ENCODE measurements around the gene AMIGO2. TPM values are rescaled to one million over a fixed set of nuclear protein-coding genes. Genes with fewer than 3 reads are reported as not detected.

Gene AMIGO2
- total RNA-seq, 1 experiment from 2014 or later: 164 TPM

DNA sequence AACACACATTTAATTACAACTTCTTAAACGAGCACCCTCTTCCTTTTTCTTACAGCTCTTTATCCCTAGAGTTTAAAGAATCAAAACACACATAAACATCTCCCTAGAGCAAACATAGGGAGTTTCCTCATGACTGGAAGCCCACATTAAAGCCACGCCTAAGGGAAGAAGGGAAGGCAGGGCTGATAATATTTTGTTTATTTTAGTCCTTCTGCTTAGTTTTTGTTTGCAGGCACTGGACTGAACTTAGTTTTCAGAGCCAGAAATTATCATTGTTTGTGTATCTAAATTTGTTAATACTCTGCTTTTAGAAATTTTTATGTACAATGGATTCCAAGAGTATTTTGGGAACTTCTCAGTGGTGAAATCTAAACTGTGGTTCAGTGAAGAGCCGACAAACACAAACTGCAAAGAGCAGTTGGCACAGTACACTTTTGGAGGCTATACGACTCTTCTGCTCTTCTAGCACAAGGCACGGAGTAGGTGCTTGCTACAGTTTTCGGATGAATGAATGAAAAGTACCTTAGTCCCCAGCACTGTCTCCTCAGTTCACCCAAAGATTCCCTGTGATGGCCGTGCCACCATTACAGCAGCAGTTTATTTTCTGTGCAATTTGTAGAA, 17.6 kb upstream of the AMIGO2 start:
- peak; percentile 72 for DNase-seq (ENCODE audit: low read depth)

DNA sequence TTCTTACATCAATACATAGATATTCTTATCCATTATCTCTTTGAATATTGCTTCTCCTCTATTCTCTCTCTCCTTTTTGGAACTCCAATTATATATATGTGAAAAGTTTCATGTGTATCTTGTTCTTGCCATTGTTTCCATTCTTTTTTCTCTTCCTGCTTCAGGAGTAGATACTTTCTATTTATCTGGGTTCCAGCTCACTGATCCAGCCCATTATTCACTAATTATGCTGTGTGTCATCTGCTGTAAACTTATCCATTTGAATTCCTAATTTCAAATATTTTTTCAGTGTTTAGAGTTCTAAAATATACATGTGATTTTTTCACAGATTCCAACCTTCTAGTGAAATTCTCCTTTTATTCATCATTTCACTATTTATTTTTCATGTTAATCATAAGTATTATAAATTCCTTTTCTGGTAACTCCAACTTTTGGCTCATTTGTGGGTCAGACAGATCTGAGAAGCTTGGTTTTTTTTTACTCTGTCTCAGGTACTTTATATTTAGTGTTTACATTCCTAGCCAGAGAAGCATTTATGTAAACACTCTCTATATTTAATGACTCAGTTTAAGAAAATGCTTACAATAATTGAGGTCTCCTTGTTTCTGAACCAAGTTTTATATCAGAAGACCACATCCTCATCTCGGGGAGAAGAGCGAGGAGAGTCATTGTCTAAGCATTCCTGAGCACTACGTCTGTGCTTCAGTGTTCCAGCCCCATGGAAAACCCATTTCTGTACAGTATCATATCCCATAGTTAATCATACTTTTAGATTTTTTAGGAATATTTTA, 15.9 kb upstream of the AMIGO2 start:
- DNase-seq (ENCODE audit: low read depth): peak; percentile 91

DNA sequence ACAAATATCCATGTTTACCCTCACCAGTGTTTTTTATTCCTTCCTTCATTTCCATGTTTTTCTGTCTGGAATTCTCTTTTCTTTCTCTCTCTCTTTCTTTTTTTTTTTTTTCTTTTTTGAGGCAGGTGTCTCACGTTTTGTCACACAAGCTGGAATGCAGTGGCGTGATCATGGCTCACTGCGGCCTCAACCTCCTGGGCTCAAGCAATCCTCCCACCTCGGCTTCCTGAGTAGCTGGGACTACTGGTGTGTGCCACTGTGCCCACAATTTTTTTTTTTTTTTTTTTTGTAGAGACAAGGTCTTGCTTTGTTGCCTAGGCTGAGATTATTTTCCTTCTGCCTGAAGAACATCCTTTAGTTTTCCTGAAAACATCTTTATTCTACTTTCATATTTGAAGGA, 15.0 kb upstream of the AMIGO2 start:
- peak; percentile 93 for DNase-seq (ENCODE audit: low read depth)

DNA sequence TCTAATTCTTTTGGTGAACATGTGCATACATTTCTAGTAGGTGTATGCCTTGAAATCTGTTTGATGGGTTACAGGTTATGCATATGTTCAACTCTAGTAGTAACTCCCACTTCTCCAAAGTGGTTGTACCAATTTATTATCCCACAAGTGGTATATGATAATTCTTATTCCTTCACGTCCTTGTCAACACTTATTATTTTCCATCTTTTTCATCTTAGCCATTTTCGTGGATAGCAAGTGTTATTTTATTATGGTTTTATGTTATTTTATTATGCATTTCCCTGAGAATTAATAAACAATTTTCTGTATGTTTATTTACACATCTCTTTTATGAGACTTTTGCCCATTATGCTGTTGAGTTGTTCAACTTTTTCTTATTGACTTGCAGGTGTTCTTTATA, 11.2 kb upstream of the AMIGO2 start:
- DNase-seq (ENCODE audit: low read depth): no peak

DNA sequence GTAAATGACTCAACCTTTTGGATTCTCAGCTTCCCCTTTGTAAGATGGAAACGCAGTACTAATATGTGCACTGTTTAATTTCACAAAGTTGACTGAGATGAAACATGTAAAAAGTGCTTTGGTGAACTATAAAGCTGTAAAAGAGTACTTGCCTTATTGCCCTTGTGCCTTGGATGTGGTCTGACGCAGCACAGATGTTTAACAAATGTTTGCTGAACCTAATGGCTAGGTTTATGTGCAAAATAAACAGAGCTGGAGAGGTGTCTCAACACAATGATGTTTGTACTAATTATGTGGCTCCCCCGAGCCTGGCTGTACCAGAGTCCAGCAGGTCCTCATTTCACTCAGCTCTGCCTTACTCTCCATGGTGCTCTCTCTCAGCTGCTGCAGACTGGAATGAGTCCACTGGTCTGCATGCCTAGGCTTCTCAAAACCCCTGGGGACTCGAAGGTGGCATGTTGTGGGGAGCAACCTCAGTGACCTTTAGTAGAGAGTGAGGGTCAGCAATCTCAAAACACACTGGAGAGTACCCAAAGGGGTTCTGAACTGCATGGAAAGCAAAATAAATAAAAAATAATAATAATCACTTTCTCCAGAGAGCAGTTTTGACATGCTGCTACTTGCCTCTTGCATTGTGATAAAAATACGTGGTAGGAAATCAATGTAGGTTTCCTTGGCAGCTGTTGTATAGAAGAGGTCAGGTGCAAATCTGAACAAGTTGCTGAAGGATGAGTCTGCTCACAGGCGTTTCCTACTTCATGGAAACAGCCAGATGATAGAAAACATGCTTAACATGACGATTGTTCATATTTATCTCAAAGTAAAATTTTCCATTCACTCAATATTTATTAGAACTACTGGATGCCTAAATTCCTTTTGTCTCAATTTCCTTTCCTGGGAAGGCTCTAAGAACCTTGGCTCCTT, 8.5 kb upstream of the AMIGO2 start:
- no peak for DNase-seq (ENCODE audit: low read depth)

DNA sequence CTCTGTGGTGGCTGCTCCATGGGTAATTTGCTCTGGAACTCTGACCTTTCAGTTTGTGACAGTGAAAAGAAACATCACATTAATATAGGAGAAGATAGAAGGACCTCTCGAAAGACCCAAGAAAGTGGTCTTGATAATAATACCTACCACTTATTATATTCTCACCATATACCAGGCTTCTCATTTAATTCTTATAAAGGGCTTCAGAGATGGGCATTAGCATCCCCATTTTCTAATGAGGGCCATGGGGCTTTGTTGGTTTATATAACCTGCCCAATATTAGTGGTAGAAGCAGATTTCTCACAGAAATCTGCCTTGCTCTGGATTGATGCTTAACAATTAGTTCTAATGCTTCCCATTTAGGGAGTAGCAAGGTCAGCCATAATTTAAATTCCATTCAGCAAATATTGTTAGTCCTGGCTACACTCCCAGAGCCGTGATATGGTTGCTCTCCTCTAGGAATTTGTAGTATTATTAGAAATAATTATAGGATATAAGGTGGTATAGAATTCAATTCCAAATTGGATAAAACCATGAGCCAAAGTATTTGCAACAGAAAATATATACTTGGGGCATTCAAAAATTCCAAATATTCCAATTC, 7.4 kb upstream of the AMIGO2 start:
- DNase-seq (ENCODE audit: low read depth): no peak

DNA sequence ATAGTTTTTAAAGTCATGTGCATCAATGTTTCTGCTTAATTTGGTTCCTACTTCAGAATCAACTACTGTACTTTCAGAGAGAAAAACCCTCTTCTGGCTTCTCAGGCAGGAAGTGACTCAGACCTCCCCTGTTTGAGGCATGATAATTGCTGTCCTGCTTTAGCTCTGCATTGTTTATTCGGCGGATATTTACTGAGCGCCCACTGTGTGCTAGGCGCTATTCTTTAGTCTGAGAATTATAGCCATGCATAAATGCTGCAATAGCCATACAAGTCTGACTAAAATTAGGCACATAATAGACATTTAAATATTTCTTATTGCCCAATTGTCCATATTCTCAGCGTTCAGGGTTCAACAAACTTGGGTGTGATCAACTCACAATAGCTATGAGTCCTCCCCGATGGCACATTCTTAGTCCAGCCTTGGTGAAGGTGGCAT, 6.1 kb upstream of the AMIGO2 start:
- DNase-seq (ENCODE audit: low read depth): peak; percentile 90

DNA sequence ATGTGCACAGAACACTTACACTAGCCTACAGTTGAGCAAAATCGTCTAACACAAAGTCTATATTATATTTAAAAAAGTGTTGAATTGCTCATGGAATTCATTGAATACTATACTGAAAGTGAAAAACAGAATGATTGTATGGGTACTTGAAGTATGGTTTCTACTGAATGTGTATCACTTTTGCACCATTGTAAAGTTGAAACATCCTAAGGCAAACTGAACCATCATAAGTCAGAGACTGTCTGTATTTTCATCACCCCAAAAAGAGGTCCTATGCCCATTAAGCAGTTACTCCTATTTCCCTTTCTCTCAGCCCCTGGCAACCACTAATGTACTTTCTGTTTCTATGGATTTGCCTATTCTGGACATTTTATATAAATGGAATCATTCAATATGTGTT, 4.4 kb upstream of the AMIGO2 start:
- no peak for DNase-seq (ENCODE audit: low read depth)

DNA sequence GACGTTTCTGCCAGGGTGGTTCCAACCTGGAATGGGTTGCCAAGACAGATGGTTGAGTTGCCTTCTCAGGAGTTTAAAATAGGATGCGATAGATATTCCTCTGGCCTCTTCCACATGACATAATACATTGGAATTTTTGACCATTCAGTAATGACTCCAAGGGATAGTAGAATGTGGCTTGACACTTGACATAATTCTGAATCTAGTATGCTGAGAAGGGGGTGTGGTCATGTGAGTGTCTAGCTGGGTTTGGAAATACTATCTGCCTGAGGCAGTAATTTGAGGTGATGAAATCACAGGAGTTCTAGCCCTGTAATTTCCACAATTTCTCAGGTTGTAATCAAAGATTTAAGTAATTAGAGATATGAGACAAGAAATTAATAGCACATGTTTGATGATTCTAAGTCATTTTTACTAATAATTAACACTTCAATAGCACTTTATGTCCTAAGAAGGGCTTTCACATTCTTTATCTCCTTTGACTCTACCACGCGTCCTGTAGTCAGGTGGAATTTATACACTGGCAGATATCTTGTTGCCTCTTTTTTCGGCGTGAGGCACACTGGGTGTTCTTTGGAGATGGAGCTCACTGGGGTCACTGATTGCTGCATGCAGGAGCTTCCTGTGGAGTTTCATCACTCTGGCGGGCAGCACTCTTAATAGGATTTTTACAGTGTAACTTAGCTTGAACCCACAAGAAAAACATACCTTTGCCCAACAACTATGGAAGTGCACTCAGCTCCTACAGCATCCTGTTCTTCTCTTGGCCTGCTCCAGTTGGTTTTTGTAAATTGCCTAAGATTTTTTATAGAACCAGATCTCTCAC, 3.2 kb upstream of the AMIGO2 start:
- DNase-seq (ENCODE audit: low read depth): peak; percentile 92

DNA sequence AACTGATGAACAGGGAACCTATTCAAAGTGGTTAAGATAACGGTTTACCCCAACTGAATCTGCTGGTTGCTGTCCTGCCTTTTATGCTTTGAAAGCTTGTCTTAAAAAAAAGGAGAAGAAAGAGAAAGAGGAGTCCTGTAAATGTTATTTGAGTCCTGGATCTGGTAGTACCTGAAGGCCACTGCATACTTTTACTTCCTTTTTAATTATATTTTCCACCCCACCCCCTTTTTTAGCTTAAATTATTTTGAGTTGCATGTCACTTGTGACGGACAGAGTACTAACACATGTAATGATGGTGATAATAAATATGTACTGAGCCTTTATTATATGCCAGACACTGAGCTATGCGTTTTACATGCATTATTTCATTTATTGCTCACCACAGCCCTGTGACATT, 2.5 kb upstream of the AMIGO2 start:
- DNase-seq (ENCODE audit: low read depth): no peak

DNA sequence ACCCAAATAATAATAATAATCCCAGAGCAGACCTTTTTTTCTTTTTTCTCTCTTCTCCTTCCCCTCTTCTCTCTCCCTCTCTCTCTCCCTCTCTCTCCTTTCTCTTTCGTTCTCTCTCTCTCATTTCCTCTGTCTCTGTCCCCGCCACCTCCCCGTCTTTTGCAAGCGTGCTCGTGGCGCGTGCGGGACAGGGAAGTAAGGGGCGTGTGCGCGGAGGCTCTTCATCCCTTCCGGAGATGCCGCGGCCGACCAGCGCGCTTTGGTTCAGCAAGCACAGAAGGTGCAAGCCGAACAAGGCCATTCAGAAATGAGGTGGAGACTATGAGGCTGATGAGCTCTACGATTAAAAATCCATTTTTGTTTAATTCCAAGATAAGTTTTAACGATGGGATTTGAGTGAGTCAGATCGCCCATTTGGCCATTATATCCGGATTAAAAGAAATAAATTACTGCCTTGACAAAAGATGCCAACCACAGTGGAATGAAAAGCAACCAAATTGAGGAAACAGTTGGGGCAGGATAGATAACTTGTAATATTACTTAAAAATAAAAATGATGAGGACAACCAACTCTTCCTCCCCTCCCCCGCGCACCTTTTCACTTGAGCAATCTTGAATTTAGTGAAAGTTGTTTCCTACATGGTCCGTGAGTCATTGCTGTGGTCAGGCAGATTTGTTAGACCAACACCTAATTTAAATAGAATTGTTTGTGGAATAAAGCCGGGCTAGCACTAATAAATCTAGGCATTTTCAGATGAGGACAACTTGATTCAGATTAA, 1.2 kb upstream of the AMIGO2 start:
- peak; percentile 89 for DNase-seq (ENCODE audit: low read depth)

DNA sequence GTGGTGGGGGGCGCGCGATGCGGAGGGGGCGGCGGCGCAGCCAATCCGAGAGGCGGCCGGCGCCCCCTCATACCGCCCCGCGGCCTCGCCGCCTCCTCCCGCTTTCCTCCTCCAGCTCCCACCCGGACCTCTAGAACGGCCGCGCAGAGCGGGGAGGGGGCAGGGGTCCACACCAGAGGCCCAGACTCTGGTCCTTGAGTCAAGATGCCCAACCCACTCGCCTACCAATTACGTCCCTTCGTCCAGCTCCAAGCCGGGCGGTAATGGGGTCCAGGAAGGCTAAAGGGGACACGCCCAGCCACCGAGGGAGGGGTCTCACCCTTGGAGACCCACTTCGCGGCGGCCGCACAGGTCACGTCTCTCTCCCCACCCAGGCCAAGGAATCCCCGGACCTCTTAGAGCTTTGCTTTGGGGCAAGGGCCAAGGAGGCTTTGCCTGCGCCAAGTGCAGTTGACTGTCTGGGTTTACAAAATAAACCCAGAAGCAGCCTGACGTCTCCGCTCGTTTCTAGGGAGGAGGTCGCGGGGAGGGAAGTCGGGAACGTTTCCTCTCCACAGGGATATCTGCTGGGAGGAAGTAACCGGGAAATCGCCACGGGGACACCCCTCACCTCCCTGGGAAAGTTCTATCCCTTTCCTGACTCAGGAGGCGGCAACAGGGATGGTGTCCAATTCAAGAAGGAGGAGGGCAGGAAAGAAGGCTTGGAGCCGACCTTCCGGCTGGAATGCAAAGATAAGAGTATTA, 394 bp upstream of the AMIGO2 start:
- peak; percentile 93 for DNase-seq (ENCODE audit: low read depth)

DNA sequence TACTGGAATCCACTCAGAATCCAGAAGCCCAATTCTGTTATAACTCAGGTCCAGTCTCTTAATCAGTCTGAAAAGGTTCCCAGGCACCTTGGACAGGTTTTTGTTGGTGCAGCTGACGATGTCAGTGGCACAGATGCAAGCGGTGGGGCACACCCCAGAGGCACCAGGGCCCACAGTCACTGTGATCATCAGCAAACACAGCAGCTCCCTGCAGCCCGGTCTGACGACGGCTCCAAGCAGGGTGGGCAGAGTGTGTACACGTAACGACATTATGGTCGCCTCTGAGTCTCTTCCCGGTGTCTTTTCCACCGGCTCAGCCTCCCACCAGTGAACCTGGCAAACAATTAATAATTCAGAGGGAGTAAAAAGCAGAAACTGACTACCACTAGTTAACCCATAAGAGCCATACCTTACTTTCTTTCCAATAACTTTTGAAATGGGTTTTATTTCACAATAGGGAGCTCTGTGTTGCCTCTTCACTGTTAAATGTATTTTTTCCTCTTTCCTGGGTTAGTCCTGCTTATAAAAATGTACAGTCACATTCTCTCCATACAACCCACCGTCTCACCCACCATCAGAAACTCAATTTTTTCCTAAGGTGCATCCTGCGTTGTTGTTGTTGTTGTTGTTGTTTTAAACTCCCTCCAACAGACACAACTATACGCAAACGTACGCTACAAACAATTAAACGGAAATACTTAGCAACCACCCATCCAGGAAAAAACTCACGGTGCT, 859 bp downstream of the AMIGO2 start:
- peak; percentile 71 for DNase-seq (ENCODE audit: low read depth)

DNA sequence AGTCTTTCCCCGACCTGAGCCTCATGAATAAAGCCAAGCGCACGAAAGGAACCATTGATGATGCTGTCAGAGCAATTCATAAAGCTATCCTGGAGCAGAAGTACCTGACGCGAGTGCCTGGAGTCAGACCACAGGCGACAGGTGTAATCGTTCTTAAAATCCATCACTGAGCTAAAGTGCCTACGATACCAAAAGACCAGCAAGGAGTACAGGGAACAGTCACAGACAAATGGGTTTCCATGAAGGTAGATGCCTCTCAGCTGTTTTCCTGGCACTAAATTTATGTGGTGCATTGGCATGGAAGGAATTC, 1.7 kb downstream of the AMIGO2 start:
- DNase-seq (ENCODE audit: low read depth): no peak

DNA sequence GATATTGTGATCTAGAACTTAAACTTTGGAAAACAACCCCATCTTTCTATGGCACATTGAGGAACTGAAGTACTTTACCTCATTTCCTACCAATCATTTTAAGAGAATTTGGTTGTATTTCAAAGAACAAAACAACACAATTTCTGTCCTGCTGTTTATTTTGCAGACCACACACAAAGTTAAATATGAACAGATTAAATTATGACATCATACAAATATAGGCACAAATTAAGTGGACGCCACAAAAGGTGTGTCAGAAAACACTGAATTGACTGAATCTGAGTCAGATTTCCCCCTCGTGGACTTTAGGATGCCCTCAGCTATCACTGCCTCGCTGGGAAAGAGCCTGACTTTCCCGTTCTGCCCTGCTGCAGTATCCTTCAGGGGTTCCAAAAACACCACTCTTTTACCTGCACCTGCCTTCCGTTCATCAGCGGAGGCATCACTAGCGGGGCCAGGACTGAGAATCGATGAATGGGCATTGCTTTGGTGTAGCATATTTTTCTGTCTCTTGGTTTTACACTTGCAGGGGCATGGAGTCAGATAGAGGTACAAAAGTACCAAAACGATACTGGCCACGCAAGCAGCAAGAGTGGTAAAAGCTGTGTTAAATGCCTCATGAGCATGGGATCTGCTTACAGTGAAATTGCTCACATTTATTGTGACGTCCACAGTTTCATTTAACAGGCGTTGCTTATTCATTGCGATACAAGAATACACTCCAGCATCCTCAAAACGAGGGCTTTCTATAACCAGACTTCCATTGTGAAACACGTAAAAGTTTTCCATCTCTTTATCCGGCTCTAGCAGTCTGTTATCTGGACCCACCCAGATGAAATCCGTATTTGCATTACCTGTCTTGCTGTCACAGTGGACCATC, 2.3 kb downstream of the AMIGO2 start:
- DNase-seq (ENCODE audit: low read depth): no peak

DNA sequence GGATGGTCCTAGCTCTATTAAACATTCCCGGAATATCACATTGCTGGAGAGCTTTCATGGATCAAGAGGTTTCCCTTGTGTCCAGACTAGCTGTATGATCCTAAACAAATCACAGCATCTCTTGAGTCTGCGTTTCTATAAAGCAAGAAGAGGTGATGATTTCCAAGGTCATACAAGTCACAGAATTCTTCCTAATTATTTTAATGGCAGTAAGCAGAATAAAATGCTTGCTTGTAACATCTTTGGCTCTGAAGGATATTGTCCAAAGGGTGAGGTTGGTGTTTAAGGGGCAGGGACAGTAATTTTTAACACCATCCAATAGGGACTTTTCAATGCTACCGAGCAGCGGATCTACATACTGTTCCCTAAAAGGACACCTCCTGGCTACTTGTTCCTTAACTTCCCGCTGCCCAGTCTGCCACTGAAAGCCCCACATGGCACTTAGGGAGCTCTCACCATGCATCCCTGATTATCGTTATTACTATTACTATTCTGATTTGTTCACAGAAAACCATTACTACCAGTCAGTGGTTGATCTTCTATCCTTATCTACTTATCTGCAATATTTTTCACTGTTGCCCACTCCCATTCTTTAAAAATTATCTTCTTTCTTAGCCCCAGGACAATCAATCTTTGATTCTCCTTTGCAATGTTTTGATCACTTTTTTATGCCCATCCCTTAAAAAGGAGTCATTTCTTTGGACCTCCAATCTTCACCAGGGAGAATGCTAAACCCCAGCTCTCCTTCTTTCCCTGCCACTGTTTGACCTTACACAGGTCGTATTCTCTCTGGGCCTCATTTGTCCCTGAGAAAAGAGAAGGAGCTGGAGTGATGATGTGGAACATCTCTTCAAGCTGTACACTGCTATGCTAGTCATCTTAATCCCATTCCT, 4.3 kb downstream of the AMIGO2 start:
- no peak for DNase-seq (ENCODE audit: low read depth)

DNA sequence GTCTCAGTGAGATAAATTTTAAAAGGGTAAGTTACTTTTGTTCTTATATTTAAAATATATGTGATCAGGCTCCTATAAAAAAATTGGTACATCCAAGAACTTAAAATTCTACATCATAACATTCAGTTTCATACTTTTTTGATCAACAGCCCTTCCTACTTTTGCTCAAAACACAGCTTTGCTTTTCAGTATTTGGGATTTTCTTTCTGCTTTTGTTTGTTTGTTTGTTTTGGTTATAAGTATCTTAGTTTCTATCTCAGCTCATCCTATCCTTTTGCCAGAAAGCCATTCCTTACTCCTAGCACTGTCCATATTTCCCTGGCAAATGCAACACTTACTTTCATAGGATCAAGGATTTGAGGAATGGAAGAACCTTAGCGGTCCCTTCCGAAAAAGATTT, 5.0 kb downstream of the AMIGO2 start:
- no peak for DNase-seq (ENCODE audit: low read depth)

Data from Daoy (cell line).